GM10266 (cell line): ENCODE measurements around the gene OLFM4.

ENCODE experiments used
- DNase-seq: peaks from one replicate; pipeline ENCODE4 v3.0.0; 2012; ENCODE audit errors: extremely low spot score
- TF ChIP-seq, protein P1 (sequence below): IDR thresholded peaks from 2 replicates; pipeline ENCODE4 v1.5.1; 2012; ENCODE audit warnings: mild to moderate bottlenecking, low read depth; ENCODE audit not compliant: control insufficient read depth, insufficient read depth; ENCODE audit errors: missing control alignments

Gene OLFM4

DNA sequence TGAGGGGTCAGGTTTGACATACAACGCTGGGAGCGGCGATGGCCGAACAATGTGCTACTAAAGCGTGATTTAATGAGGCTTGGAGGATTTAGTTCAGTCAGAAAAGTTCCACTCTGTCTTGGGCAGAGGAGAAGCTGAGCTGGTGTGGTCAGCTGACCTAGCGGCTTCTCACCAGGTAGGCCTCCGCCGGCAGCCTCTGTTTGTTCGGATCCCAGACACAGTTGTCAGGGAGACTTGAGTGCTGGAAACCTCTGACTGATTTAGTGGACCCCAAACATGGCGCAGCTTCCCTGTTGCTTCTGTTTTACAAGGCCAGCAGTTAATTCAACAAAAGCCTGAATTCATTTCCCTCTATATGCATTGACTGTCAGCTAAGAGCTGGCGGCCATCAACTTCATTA, 36.5 kb upstream of the OLFM4 start:
- TF ChIP-seq, protein P1, sequence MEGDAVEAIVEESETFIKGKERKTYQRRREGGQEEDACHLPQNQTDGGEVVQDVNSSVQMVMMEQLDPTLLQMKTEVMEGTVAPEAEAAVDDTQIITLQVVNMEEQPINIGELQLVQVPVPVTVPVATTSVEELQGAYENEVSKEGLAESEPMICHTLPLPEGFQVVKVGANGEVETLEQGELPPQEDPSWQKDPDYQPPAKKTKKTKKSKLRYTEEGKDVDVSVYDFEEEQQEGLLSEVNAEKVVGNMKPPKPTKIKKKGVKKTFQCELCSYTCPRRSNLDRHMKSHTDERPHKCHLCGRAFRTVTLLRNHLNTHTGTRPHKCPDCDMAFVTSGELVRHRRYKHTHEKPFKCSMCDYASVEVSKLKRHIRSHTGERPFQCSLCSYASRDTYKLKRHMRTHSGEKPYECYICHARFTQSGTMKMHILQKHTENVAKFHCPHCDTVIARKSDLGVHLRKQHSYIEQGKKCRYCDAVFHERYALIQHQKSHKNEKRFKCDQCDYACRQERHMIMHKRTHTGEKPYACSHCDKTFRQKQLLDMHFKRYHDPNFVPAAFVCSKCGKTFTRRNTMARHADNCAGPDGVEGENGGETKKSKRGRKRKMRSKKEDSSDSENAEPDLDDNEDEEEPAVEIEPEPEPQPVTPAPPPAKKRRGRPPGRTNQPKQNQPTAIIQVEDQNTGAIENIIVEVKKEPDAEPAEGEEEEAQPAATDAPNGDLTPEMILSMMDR, result no peak
- DNase-seq, result no peak

DNA sequence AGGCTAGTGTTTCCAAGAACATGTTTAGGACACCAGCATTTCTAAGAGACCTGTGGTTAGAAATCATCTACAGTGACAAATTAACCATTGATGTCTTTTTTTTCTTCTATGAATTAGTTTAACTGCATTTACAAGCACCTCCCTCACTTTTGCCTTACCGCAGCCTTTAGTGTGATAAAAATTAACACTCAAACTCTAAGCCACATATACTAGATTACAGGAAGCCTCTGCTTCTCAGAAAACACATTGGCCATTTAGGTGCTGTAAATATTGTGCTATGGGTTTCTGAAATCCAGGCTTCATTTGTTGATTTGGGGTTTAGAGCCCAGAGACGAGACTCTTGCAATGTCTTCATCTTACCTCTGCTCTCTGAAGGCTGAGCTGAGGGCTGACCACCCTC, 34.6 kb upstream of the OLFM4 start:
- TF ChIP-seq, protein P1, result no peak
- no peak for DNase-seq

DNA sequence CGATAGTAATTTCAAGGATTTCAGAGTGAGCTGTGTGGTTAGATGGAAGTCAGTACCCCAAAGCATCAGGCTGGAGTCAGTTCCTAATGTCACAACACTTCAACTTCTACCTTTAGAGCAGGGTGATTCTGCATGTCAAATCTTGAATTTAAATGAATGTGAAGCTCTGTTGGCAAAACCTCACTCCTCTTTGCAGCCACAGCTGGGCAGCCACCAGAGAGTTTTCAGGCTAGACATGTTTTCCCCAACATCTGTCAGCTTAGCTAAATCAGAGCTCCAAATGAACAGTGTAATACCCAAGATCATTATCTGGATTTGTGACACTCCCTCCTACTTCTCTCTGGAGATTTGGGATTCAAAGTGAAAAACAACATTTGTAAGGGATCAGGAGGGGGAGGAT, 33.7 kb upstream of the OLFM4 start:
- TF ChIP-seq, protein P1, result no peak
- DNase-seq, result no peak

DNA sequence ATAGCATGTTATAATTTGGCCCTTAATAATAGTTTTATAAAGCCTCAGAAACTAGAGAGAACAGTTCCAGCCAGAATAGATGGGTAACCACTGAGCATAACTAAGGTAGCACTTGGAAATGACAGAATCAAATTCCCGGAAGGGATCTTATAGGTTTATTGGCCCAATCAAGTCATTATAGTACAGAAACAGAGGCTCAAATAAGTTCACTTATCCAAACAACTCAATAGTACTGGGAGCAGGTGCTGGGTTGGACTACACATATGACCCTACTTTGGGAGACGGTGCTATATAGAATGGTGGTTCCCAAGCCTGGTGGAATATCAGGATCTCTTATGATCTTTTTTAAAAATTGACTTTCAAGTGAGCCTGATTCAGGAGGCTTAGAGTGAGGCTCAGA, 32.7 kb upstream of the OLFM4 start:
- TF ChIP-seq, protein P1, result no peak

DNA sequence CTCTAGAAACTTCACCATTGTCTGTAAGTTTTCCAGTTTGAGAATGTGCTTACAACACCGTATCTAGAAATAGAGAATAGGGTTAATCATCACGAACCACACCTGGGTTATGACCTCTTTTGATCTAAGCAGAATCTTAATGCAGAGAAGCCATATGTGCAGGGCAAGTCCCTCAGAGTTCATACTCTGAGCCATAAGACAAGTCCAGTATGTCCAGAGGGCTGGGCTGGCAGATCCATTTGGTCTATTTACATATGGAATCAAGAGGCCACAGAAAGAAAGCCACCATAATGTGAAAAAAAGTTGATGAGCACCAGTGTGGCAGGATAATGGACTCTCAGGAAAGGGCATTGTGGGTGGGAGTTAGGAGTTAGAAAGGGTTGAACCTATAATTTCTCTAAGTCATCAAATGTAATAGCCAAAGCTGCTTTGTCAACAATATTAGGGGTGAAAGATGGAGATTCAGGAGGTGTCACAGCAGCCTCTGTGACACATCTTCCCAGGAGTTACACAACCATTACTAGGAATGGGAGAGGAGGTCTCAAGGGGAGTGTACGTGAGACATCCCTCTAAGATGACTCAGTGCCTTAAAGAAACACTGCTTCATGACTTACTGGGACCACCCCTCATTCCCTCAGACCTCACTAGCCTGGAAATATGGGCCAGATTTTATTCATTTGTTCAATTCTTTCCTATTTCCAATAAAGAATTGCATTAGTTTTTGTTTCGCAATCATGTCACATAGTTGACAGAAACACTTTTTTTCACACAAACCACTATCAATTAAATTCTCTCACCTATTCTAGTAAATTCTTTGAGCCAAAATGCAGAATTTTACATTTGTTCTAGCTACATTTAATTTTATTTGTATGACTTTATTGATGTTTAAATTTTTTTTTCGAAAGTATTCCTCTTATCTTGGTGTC, 30.4 kb upstream of the OLFM4 start:
- no peak for DNase-seq
- TF ChIP-seq, protein P1, result no peak

More for the DNA sequence above, 32.7 kb upstream of the OLFM4 start:
- no peak for DNase-seq

DNA sequence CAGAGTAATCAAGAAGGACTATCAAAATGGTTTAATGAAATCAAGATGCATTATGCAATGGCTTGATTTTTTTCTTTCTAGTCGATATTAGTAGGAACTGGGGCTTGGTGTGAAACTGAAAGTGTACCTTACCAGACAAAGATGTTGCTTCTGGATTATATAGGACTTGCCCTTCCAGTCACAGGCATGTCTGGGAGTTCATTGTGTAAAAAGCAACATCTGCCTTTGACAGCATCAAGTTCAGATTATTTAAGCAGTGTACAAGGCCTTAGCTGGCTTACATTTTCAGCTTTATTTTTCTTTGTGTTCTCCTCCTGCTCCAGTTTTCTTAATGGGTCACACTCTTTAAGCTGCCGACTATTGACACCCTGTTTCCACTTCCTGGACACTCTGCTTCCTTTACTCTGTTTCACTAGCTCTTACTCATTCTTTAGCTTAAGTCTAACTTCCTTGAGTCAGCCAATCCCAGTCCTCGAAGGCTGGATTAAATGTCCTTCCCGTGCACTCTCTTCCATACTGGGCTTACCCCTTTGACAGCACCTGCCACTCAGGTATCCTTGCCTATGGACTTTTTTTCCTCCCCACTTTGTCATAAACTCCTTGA, 29.4 kb upstream of the OLFM4 start:
- no peak for DNase-seq
- TF ChIP-seq, protein P1, result no peak

DNA sequence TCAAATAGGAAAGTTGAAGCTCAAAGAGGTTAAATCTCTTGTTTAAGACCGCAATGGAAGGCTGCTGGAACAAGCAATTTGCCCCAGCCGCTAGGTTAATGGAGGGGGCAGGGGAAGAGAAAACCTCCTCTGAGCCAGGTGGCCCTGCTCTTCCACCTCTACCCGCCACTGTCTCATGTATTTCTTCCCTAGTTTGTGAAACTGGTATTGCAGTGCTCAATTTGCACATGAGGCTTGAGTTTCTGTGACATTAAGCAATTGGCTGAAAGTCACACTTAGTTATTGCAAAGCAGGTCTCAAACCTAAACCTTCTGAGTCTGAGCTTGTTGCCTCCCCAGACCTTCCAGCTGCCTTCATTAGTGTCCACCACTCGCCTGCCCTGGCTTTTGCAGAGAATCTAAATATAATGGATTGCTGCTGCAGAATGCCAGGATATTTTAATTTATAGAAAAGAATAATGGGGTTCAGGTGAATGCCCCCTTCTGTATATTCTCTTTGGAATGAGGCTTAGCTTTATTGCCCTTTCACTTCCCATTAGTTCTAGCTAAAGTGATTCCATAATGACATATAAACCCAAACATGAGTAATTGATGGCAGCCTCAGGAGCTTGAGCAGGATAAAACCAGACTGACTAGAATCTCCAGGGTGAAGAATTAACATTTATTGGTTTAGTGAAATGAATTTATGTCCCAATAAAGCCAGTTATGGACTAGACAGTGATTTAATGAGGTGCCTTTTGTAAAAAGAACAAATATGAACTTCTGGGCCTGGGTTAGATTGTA, 27.0 kb upstream of the OLFM4 start:
- TF ChIP-seq, protein P1, result no peak
- DNase-seq, result no peak
